Left lung (tissue), 10 donors: ENCODE measurements around the gene LRP5. TPM values are rescaled to one million over a fixed set of nuclear protein-coding genes. Genes with fewer than 3 reads are reported as not detected.

ENCODE experiments used
- ATAC-seq: fragments of 200-7000 bp; cut with Tn5 transposase; one replicate; pipeline ENCODE4 v1.9.1; 2020; ENCODE audit warnings: moderate library complexity
- DNase-seq, 4 donors: peaks; one replicate each; pipeline ENCODE4 v3.0.0-alpha.2; 2013 to 2020
- H3K27ac ChIP-seq, 2 donors: fragments of 200-600 bp; sonication (generic) in 1 of 2; one replicate each; pipeline versions ENCODE4 v1.5.0 to v1.8.0; 2020 to 2021
- H3K27me3 ChIP-seq, 2 donors: fragments of 200-600 bp; sonication (generic) in 1 of 2; one replicate each; pipeline versions ENCODE4 v1.5.0 to v1.8.0; 2020 to 2021
- H3K36me3 ChIP-seq, 2 donors: fragments of 200-600 bp; sonication (generic) in 1 of 2; one replicate each; pipeline versions ENCODE4 v1.5.0 to v1.8.0; 2020 to 2021
- H3K4me1 ChIP-seq, 2 donors: fragments of 200-600 bp; one replicate each; pipeline ENCODE4 v1.8.0; 2021
- H3K4me3 ChIP-seq, 2 donors: fragments of 200-600 bp; sonication (generic) in 1 of 2; one replicate each; pipeline versions ENCODE4 v1.5.0 to v1.8.0; 2020 to 2021; ENCODE audit warnings: mild to moderate bottlenecking in 1 of 2
- H3K9me3 ChIP-seq, 2 donors: fragments of 200-600 bp; sonication (generic) in 1 of 2; one replicate each; pipeline versions ENCODE4 v1.5.0 to v1.8.0; 2020 to 2021
- intact Hi-C, 2 donors: fragments of 100-400 bp; cut with DNase I; formaldehyde crosslinking; loops; one replicate each; pipeline versions ENCODE4 v1.11.2 to v1.14.2; 2022
- polyA plus RNA-seq, 6 donors: library from polyadenylated mRNA; unstranded; fragments of 120-200 nt; gene quantifications; one replicate each; pipeline ENCODE4 v1.2.1, GENCODE V29; 2013; ENCODE audit not compliant: insufficient read length in 6 of 6
- total RNA-seq, 2 donors: library from RNA; stranded (reverse); fragmentation: NEBNext Ultra II Directional; extraction: Animal tissue kit (Norgen Biotek cat#: 25700); gene quantifications; one replicate each; pipeline ENCODE4 v1.2.1, GENCODE V29; 2021
- TF ChIP-seq, protein P1 (sequence below), 2 donors: fragments of 200-600 bp; sonication (generic) in 1 of 2; IDR thresholded peaks; one replicate each; pipeline versions ENCODE4 v1.5.0 to v1.8.0; 2021; ENCODE audit warnings: antibody characterized with exemption in 2 of 2
- donor health status: DM: no; HTN: yes; CAD: no.
- donor health status: DM: no; HTN: no; CAD: no.

LRP5 gene
- total and polyA plus RNA-seq, 8 donors: 48.9 to 71.9 (median 57.4) TPM

DNA sequence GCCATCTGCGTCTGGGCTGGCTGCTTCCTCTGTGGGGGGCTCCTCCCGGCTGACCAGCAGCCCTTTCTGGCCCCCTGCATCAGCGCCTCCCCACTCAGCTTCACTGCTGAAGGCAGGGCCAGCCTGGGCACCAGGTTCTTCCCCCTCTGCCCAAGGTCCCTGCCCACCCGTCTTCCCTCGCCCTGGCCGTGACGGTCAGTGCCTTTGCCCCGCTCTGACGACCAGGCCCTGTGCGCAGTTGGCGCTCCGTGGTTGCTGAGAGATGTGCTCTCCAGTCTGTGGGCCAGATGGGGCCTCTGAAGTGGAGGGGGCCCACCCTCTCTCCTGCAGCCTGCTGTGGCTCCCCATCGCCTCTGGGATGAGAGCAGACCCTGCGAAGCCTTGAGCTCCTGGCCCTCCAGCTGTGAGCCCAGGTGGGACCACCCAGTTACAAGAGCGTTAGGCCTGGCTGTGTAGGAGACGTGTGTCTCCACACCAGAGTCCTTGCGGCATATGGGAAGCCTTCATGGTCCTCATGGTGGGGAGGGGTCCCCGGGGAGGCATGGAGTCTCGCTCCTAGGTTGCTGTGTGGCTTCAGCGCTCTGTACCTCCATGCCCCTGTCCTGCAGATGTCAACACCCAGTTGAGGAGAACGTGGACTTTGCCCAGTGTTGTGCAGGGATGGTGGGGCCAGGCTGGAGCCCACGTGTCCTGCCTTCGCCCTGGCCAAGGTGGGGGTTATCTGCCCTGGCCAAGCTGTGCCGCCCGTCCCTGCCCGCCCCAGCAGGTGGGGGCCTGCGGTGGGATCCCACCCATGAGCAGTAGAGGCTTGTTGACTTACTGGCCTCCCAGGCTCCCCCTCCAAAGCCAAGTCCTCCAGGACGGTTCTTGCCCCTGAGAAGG, 14.2 kb downstream of the LRP5 start:
- Histone ChIP-seq H3K9me3 (no peaks in the 10 kb centered on the region), H3K27ac (no peak overlapping the region), H3K36me3 (no peaks in the 10 kb centered on the region), H3K27me3 (no peaks in the 10 kb centered on the region), H3K4me3 (no peak overlapping the region), H3K4me1 (peaks cover 11 to 50% of the 10 kb centered on the region in 2 donors)
- ATAC-seq (no peak), DNase-seq (no peak)
- TF ChIP-seq, protein P1, sequence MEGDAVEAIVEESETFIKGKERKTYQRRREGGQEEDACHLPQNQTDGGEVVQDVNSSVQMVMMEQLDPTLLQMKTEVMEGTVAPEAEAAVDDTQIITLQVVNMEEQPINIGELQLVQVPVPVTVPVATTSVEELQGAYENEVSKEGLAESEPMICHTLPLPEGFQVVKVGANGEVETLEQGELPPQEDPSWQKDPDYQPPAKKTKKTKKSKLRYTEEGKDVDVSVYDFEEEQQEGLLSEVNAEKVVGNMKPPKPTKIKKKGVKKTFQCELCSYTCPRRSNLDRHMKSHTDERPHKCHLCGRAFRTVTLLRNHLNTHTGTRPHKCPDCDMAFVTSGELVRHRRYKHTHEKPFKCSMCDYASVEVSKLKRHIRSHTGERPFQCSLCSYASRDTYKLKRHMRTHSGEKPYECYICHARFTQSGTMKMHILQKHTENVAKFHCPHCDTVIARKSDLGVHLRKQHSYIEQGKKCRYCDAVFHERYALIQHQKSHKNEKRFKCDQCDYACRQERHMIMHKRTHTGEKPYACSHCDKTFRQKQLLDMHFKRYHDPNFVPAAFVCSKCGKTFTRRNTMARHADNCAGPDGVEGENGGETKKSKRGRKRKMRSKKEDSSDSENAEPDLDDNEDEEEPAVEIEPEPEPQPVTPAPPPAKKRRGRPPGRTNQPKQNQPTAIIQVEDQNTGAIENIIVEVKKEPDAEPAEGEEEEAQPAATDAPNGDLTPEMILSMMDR (IDR thresholded peaks at IDR 0.05): no peak
- intact Hi-C loops: no loop called here

- no peaks in the 10 kb centered on the region for H3K9me3 ChIP-seq
- ATAC-seq (no peak), DNase-seq (no peak)
- H3K4me3 ChIP-seq: no peak overlapping the region
- peaks cover 15 to 52% of the 10 kb centered on the region in 2 donors for H3K4me1 ChIP-seq
- H3K27ac ChIP-seq: peak overlapping the region in 1 of 2 donors; percentile 45
- TF ChIP-seq, protein P1 (IDR thresholded peaks at IDR 0.05): no peak
- H3K36me3 ChIP-seq: no peaks in the 10 kb centered on the region
- H3K27me3 ChIP-seq: no peaks in the 10 kb centered on the region
- intact Hi-C loops: no loop called here
Observed at GRCh38 chr11:68327586-68328370, 15.4 kb downstream of the LRP5 start.

GRCh38 chr11:68328374-68329091, 16.1 kb downstream of the LRP5 start:
- DNase-seq: peak in 1 of 4 donors; percentile 55
- intact Hi-C loops: no loop called here

DNA sequence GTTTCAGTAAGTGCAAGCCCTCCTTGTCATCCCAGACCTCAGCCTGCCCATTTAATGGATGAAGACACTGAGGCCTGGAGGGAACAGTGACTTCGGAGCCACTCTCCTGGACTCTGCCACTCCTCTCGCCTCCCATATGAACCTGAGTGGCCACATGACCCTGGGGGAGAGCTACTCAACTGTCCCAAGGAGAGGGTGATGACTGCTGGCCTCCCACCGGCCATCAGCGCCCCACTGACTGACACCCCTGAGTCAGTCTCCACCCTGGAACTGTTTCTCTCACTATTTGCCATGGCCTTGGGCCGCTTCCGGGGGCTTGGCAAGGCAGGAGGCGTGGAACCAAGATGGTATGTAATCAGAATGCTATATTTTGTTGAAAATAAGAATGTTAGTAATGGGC, 17.1 kb downstream of the LRP5 start:
- Histone ChIP-seq H3K4me3 (no peak overlapping the region), H3K9me3 (no peaks in the 10 kb centered on the region), H3K36me3 (no peaks in the 10 kb centered on the region), H3K4me1 (peaks cover 17 to 57% of the 10 kb centered on the region in 2 donors), H3K27ac (no peak overlapping the region), H3K27me3 (no peaks in the 10 kb centered on the region)
- ATAC-seq: no peak
- DNase-seq: no peak
- TF ChIP-seq, protein P1 (IDR thresholded peaks at IDR 0.05): no peak
- intact Hi-C loops: no loop called here

More at GRCh38 chr11:68328374-68329091, 16.1 kb downstream of the LRP5 start:
- ATAC-seq: no peak
- no peaks in the 10 kb centered on the region for H3K36me3 ChIP-seq
- H3K4me1 ChIP-seq: peaks cover 17 to 57% of the 10 kb centered on the region in 2 donors
- peak overlapping the region in 1 of 2 donors; percentile 45 for H3K27ac ChIP-seq
- H3K4me3 ChIP-seq: no peak overlapping the region
- TF ChIP-seq, protein P1 (IDR thresholded peaks at IDR 0.05): no peak
- H3K9me3 ChIP-seq: no peaks in the 10 kb centered on the region
- H3K27me3 ChIP-seq: no peaks in the 10 kb centered on the region
